Measurements from ENCODE around the gene RIC3.

RIC3 gene

GRCh38 chr11:8075119-8075726 is 93.6 kb downstream of the RIC3 start:
- no peak for TF ChIP-seq CTCF (IDR thresholded peaks at IDR 0.05; ENCODE audit: low read depth, low read length)
- DNase-seq (ENCODE audit: low read depth in 2 of 2) = no peak
- H3K4me3 ChIP-seq (replicated peaks in 1 of 2; ENCODE audit: low read depth in 2 of 2, low read length in 2 of 2) = no peak overlapping the region

- no peak overlapping the region for H3K4me3 ChIP-seq (replicated peaks in 1 of 2; ENCODE audit: low read depth in 2 of 2, low read length in 2 of 2)
- no peak for DNase-seq (ENCODE audit: low read depth in 2 of 2)
- no peak for TF ChIP-seq CTCF (IDR thresholded peaks at IDR 0.05; ENCODE audit: low read depth, low read length)
These were observed 96.9 kb downstream of the RIC3 start for GRCh38 chr11:8071616-8072581.

GRCh38 chr11:8070417-8071115 is 98.3 kb downstream of the RIC3 start:
- DNase-seq (ENCODE audit: low read depth in 2 of 2) = peak; percentile 59 to 72
- H3K4me3 ChIP-seq (replicated peaks in 1 of 2; ENCODE audit: low read depth in 2 of 2, low read length in 2 of 2) = no peak overlapping the region
- TF ChIP-seq CTCF (IDR thresholded peaks at IDR 0.05; ENCODE audit: low read depth, low read length) = peak; percentile 22

- no peak for TF ChIP-seq CTCF (IDR thresholded peaks at IDR 0.05; ENCODE audit: low read depth, low read length)
- DNase-seq (ENCODE audit: low read depth in 2 of 2) = no peak
- H3K4me3 ChIP-seq (replicated peaks in 1 of 2; ENCODE audit: low read depth in 2 of 2, low read length in 2 of 2) = no peak overlapping the region
These were observed 99.1 kb downstream of the RIC3 start for GRCh38 chr11:8069771-8070170.

GRCh38 chr11:8068605-8069221 is 100.1 kb downstream of the RIC3 start:
- no peak overlapping the region for H3K4me3 ChIP-seq (replicated peaks in 1 of 2; ENCODE audit: low read depth in 2 of 2, low read length in 2 of 2)
- peak; percentile 61 to 88 for DNase-seq (ENCODE audit: low read depth in 2 of 2)
- TF ChIP-seq CTCF (IDR thresholded peaks at IDR 0.05; ENCODE audit: low read depth, low read length) = no peak

- no peak for DNase-seq (ENCODE audit: low read depth in 2 of 2)
These were observed 100.8 kb downstream of the RIC3 start for GRCh38 chr11:8067929-8068575.

More at GRCh38 chr11:8067929-8068575, 100.8 kb downstream of the RIC3 start:
- H3K4me3 ChIP-seq (replicated peaks in 1 of 2; ENCODE audit: low read depth in 2 of 2, low read length in 2 of 2) = no peak overlapping the region
- TF ChIP-seq CTCF (IDR thresholded peaks at IDR 0.05; ENCODE audit: low read depth, low read length) = no peak

Measured in cardiac fibroblast (primary cell).